Stimulated activated CD8-positive, alpha-beta memory T cell treated with anti-CD3 and anti-CD28 coated beads, Interleukin-7, amount 100 ng/mL, for 4 hours (primary cell): ENCODE data around the gene KIT.

Experiments
- DNase-seq, 2 donors: peaks; one replicate each; pipeline ENCODE4 v3.0.0-alpha.2; 2020; ENCODE audit warnings: low read depth in 2 of 2

KIT gene

GRCh38 chr4:54703182-54703581 is 45.4 kb downstream of the KIT start:
- no peak for DNase-seq

GRCh38 chr4:54707406-54707805 is 49.6 kb downstream of the KIT start:
- no peak for DNase-seq

GRCh38 chr4:54708339-54709279 is 50.9 kb downstream of the KIT start:
- peak in 1 of 2 donors; percentile 1 for DNase-seq

GRCh38 chr4:54709400-54709799 is 51.6 kb downstream of the KIT start:
- DNase-seq = peak in 1 of 2 donors; percentile 5

- DNase-seq = no peak
Measured at GRCh38 chr4:54712206-54712605, 54.4 kb downstream of the KIT start.

GRCh38 chr4:54714631-54715030 is 56.9 kb downstream of the KIT start:
- DNase-seq = no peak

GRCh38 chr4:54716478-54717065 is 58.8 kb downstream of the KIT start:
- DNase-seq = no peak

DNA sequence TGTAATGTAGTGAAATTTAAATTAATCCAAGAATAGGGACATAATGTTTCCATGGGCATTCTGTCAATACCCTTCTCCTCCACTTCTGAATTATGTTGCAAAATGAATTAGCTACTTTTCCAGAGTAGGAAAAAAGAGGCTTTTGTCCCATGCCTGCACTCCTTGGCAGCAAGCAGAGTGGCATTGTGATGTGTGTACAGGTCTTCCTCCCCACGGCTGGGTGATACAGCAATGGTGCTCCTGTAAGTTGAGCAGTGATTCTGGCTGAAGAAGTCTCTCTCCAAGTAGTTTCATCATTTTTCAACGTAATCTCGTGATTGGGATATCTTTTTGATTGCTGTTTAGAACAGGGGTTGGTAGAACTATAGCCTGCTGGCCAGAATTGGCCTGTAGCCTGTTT is 59.9 kb downstream of the KIT start:
- DNase-seq = no peak

GRCh38 chr4:54719378-54719777 is 61.6 kb downstream of the KIT start:
- DNase-seq = no peak

DNA sequence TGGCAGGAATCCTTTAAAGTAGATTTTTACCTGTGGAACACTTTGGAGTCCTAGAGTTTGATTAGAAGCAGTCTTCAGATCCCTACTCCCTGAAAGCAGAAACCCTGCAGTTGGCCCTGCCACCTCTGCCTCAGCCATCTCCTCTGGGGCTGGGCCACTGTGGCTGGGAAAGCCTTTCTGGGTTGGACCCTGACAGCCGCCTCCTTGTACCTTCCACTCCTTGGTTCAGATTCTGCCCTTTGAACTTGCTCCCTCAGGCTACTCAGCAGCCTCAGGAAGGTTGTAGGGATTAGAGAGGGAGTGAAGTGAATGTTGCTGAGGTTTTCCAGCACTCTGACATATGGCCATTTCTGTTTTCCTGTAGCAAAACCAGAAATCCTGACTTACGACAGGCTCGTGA is 65.5 kb downstream of the KIT start:
- DNase-seq = no peak

DNA sequence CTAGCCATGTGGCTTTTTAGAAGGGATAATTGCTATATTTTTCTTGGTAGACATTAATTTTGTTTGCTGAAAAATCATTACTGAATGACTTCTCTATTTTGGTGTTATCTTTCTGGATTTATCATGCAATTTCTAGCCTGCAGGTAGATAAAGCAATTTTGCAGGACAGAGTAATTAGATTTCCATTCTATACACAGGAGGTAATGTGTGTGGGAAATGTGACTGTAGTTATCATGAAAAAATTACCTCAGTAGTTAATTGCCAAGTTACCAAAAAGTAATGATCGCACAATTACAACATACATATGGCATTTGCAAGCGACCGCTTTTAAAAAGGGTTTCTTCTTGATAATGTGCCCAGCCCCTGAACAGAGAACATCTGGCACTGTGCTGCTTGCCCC is 66.1 kb downstream of the KIT start:
- no peak for DNase-seq

DNA sequence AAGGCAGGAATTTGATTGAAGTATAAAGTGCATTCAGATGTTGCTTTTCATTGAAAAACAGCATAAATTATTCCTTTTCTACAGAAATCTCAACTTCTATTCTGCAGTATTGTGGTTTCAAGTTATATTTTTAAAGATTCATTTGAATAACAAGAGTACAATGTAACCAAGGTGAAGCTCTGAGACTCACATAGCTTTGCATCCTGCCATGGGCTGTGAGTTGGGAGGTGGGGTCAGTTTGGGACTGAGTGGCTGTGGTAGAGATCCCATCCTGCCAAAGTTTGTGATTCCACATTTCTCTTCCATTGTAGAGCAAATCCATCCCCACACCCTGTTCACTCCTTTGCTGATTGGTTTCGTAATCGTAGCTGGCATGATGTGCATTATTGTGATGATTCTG is 69.2 kb downstream of the KIT start:
- no peak for DNase-seq

DNA sequence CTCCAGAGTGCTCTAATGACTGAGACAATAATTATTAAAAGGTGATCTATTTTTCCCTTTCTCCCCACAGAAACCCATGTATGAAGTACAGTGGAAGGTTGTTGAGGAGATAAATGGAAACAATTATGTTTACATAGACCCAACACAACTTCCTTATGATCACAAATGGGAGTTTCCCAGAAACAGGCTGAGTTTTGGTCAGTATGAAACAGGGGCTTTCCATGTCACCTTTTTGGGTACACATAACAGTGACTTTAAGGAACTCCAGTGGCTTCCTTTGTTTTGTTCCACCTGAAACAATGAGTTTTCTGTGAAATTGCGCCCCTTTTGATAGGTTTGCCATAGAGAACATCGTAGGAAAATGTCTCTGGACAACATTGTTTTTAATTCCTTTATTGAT is 69.6 kb downstream of the KIT start:
- no peak for DNase-seq

DNA sequence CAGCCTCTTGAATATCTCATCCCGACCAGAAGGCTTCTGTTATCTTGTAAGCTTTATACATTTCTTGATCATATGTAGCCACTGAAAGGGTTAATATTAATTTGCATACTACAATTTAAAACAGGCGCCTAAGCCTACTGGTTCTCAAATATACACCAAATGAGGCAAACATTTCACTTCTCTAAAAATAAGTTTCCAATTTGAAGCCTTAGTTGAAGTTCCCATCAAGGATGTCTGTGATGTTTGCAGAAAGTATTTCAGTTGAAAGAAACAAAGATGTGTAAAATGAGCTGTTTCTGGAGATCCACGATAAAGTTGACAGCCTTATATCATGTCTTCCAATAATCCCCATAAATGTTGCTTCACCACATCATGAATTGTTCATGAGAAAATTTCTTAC is 70.6 kb downstream of the KIT start:
- DNase-seq = no peak

- DNase-seq = no peak
Measured at GRCh38 chr4:54729256-54729655, 71.5 kb downstream of the KIT start.

- no peak for DNase-seq
Measured at GRCh38 chr4:54730581-54730980, 72.8 kb downstream of the KIT start.

DNA sequence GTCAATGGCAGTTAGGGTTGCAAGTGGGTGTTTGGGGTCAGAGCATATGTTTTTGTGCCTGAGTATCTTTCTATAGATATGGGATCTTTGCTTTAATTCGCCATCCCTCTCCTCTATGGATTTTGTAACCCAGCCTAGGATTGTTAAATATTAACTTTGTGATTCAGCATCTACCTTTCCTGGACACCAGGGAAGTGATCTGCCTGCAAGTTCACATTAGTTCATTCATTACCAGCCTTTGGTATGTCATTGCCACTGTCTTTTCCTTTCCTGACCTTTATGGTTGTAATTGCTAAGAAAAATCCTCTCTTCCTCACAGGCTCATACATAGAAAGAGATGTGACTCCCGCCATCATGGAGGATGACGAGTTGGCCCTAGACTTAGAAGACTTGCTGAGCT is 73.8 kb downstream of the KIT start:
- DNase-seq = no peak

DNA sequence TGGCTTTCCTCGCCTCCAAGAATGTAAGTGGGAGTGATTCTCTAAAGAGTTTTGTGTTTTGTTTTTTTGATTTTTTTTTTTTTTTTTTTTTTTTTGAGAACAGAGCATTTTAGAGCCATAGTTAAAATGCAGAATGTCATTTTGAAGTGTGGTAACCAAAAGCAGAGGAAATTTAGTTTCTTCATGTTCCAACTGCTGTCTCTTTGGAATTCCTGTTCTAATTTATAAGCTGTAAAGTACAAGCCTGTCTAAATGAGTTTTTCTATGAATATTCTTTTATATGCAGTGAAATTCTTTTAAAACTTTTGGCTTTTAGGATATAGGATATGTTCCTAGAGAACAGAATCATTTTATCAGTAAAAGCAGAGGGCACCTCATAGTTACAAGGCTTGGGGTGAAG is 74.2 kb downstream of the KIT start:
- DNase-seq = no peak

DNA sequence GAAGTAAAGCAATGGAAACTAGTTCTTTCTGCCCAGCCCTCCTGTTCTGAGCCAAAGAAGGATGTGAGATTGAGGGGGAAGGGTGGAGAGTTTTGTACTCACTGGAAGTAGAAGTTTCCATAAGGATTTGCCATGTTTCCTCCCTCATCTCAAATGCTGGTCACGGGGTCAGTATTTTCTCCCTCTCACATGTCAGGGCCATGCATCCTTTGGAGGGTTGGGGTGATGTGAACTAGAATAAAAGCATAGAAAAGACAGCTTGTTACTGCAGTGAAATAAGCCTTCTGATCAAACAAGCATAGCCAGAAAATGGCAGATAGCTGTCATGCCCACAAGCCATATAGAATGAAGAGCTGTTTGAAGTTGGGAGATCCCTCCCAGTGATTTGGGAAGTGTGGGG is 79.7 kb downstream of the KIT start:
- no peak for DNase-seq

DNA sequence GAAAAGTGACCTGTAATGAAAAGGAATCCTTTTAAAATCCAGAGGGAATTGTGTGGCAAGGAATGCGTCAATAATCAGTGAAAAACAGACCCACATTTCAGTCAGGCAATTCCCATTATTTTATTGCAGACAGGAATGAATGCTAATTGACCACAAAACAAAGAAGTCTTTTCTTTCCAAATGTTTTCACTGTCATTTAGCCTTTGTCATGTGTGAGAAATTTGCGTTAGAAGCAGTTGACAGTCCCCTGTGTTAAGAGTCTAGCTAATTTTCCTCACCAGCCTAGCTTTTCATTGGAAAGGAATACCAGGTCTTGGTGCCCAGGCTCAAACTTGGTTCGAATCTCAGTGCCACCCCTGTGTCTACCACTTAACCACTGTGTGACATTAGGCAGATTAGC is 83.4 kb downstream of the KIT start:
- no peak for DNase-seq

GRCh38 chr4:54742636-54743399 is 85.1 kb downstream of the KIT start:
- DNase-seq = no peak

GRCh38 chr4:54743562-54743961 is 85.8 kb downstream of the KIT start:
- DNase-seq = no peak

- DNase-seq = no peak
Measured at GRCh38 chr4:54744487-54744886, 86.7 kb downstream of the KIT start.
